Activated CD8-positive, alpha-beta memory T cell treated with anti-CD3 and anti-CD28 coated beads for 24 hours (primary cell): ENCODE measurements around the gene SEMA5B.

Experiments
- DNase-seq: peaks from one replicate; pipeline ENCODE4 v3.0.0-alpha.2; 2020

Gene SEMA5B

GRCh38 chr3:122890720-122891220, 136.8 kb downstream of the SEMA5B start:
- no peak for DNase-seq

- DNase-seq = no peak
These were observed 137.4 kb downstream of the SEMA5B start for GRCh38 chr3:122890077-122890719.

GRCh38 chr3:122886946-122887345, 140.6 kb downstream of the SEMA5B start:
- DNase-seq = no peak

GRCh38 chr3:122886251-122886650, 141.3 kb downstream of the SEMA5B start:
- DNase-seq = no peak

- DNase-seq = no peak
These were observed 145.1 kb downstream of the SEMA5B start for GRCh38 chr3:122882361-122882947.

GRCh38 chr3:122880624-122881023, 146.9 kb downstream of the SEMA5B start:
- no peak for DNase-seq

GRCh38 chr3:122880173-122880572, 147.4 kb downstream of the SEMA5B start:
- no peak for DNase-seq

- no peak for DNase-seq
These were observed 151.9 kb downstream of the SEMA5B start for GRCh38 chr3:122875547-122876127.

- no peak for DNase-seq
These were observed 153.6 kb downstream of the SEMA5B start for GRCh38 chr3:122873741-122874515.

- no peak for DNase-seq
These were observed 159.2 kb downstream of the SEMA5B start for GRCh38 chr3:122868322-122868721.

- no peak for DNase-seq
These were observed 163.1 kb downstream of the SEMA5B start for GRCh38 chr3:122864498-122864897.

- DNase-seq = no peak
These were observed 165.2 kb downstream of the SEMA5B start for GRCh38 chr3:122862381-122862780.
